ENCODE measurements around the gene BRPF3. TPM values are rescaled to one million over a fixed set of nuclear protein-coding genes. Genes with fewer than 3 reads are reported as not detected.

BRPF3 gene
- total RNA-seq, result 7.4 and 11.1 TPM in 2 replicates

DNA sequence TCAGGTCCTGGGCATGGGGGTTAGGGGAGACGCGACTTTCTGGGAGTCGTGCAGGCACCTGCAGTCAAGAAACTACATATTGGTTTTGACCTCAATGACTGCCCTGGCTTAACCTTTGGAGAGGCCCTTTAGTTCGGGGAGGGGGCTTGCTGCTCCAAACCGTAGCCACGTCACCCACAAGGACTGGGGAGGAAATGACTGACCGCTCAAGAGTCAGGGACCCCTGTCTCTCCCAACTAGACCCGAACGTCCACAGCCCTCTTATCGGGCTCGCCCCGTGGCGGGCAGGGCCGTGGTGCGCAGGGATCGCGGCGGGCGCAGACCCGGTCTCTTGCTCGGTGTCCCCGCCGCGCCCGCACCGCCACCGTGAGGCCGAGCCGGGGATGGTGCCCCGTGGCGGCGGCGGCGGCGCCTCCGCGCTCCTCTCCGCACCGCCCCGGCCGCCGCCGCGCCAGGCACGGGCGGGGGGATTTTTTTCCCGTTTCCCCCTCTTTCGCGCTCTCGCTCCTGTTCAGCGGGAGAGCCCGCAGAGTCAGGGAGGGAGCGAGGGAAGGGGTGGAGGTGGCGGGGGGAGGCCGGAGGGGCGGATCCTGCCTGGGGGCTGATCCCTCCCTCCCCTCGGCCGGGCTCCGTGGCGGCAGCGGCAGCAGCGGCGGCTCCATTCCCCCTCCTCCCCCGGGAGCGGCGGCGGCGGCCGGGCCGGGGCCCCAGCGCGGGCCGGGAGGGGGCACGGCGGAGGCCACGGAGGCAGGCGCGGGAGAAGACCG lies at the start of gene BRPF3:
BRPF3 (plus strand) TSS at position 632 of the 767 bp plus-strand sequence. CDS start 3,579 bp downstream, outside the sequence.

DNA sequence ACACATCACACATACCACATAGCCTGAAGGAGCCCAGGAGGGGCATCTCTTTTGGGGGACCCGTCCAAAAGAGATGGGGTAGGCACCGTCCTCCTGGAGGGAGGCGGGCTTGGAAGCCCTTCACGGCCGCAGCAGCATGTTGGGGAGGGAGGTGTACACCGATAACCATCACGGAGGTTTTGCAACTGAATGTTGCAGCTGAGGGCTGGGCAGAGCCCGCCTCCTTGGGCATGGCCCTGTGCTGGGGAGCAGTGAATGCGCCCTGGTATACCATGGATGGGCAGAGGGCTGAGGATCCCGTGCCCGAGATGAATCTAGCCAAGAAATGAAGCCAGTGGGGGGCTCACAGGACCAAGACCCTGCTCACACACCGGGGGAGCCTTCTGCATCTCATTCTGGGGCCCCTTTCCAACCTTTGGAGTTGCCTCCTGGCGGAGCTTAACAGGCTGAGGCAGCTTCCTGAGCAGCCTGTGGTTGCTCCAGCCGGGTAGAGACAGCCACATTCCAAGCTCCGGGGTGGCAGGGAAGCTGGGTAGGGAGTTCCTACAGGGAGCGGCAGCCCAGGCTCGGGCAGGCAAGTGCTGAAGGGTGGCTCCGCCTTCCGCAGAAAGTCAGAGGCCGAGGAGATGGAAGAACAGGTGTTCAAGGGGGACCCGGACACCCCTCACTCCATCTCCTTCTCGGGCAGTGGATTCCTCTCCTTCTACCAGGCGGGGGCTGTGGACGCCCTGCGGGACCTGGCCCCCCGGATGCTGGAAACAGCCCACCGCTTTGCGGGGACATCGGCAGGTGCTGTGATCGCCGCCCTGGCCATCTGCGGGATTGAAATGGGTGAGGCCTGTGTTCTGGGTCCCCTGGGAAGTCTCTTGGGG lies 73.5 kb downstream of the BRPF3 start, which contains the start of gene PNPLA1:
PNPLA1 (plus strand) TSS at position 227 of the 872 bp plus-strand sequence; CDS start at position 627, 400 bp downstream.

Other genes with a start within 250 kb of the BRPF3 start
- 0.09 and 0.14 TPM in 2 replicates for gene SLC26A8, start 172.1 kb upstream of the BRPF3 start, total RNA-seq
- gene MAPK14, start 168.9 kb upstream of the BRPF3 start, total RNA-seq, result 36.4 and 49.2 TPM in 2 replicates
- 5.7 and 8.1 TPM in 2 replicates for gene MAPK13, start 66.2 kb upstream of the BRPF3 start, total RNA-seq
- under 0.01 TPM in 1 of 2 replicates, not detected in the other for gene PNPLA1, start 73.3 kb downstream of the BRPF3 start, total RNA-seq
- gene BNIP5, start 140.1 kb downstream of the BRPF3 start, total RNA-seq, result not detected in 2 replicates
- gene ETV7, start 190.9 kb downstream of the BRPF3 start, total RNA-seq, result 0.83 and 0.85 TPM in 2 replicates
- under 0.01 TPM in 2 replicates for gene PXT1, start 246.1 kb downstream of the BRPF3 start, total RNA-seq
- 45.7 and 47.6 TPM in 2 replicates for gene KCTD20, start 246.3 kb downstream of the BRPF3 start, total RNA-seq

All from smooth muscle cell of bladder (primary cell).